HepG2 (cell line): ENCODE data around the gene ERBB4. TPM values are rescaled to one million over a fixed set of nuclear protein-coding genes. Genes with fewer than 3 reads are reported as not detected.

Source experiments
- ATAC-seq: fragments of 200-7000 bp; cut with Tn5 transposase; 3 replicates; pipeline ENCODE4 v1.9.1; 2020; ENCODE audit warnings: mild to moderate bottlenecking, moderate library complexity
- BruUV-seq: library from RNA; stranded (reverse); fragments of 400-500 nt; replicated peaks from 2 replicates; lab custom pipeline; 2021; lab: Mats Ljungman, UMichigan
- CTCF ChIA-PET: fragments of 300-600 bp; formaldehyde crosslinking; extraction: SDS; loops from one replicate; lab custom pipeline; 2021; ENCODE audit warnings: low total read pairs, inconsistent platforms, low intra/inter-chr PET ratio; lab: Yijun Ruan, JAX
- POLR2A ChIA-PET: fragments of 350-600 bp; sonication (Branson Sonifier 250); formaldehyde crosslinking; loops from one replicate; lab custom pipeline; 2020; ENCODE audit warnings: antibody characterized with exemption, inconsistent platforms; lab: Yijun Ruan, JAX
- DNase-seq: peaks from one replicate; pipeline ENCODE4 v3.0.0-alpha.2; 2015; ENCODE audit warnings: low spot score
- FAIRE-seq: peaks from 3 replicates; lab custom pipeline; 2011; peaks lifted over from hg19 to GRCh38; lab: Jason Lieb, UNC
- H2AFZ ChIP-seq: one replicate; pipeline ENCODE4 v1.6.1; 2011; ENCODE audit warnings: low read length, inconsistent platforms
- H3K27ac ChIP-seq: fragments of 300-600 bp; 3 replicates; pipeline ENCODE4 v1.8.0; 2011; ENCODE audit warnings: mixed run types, mild to moderate bottlenecking, mixed read lengths, low read length, inconsistent platforms; ENCODE audit not compliant: insufficient read depth; ENCODE audit errors: extremely low read length
- H3K27me3 ChIP-seq, 2 experiments: fragments of 200-600 bp in 1 of 2; 2 replicates in 1 of 2; 3 replicates in 1 of 2; pipeline versions ENCODE4 v1.6.0 to v1.8.0; 2011; ENCODE audit warnings: low read length in 2 of 2, mild to moderate bottlenecking in 2 of 2, moderate library complexity in 2 of 2, inconsistent platforms in 1 of 2; ENCODE audit not compliant: insufficient read depth in 2 of 2, control insufficient read depth in 1 of 2
- H3K36me3 ChIP-seq, 2 experiments: fragments of 200-600 bp in 1 of 2; replicated peaks in 1 of 2; 2 replicates in 1 of 2; 3 replicates in 1 of 2; pipeline versions ENCODE4 v1.5.1 to v1.8.0; 2011; ENCODE audit warnings: low read length in 2 of 2, inconsistent platforms in 1 of 2; ENCODE audit not compliant: insufficient read depth in 2 of 2, control insufficient read depth in 1 of 2
- H3K4me1 ChIP-seq: 2 replicates; pipeline ENCODE4 v1.5.1; 2012; ENCODE audit warnings: low read length, inconsistent platforms; ENCODE audit not compliant: insufficient read depth
- H3K4me2 ChIP-seq: 2 replicates; pipeline ENCODE4 v1.6.0; 2011; ENCODE audit warnings: low read depth, low read length, inconsistent platforms
- H3K4me3 ChIP-seq, 3 experiments: fragments of 200-600 bp in 1 of 3; sonication (generic), shearing (Covaris generic) in 1 of 3; replicated peaks in 1 of 3; 2 replicates each; pipeline ENCODE4 v1.5.1; 2011 to 2016; ENCODE audit warnings: low read length in 3 of 3, inconsistent platforms in 2 of 3, low read depth in 2 of 3, mild to moderate bottlenecking in 2 of 3, control low read depth in 1 of 3, mixed read lengths in 1 of 3; ENCODE audit not compliant: insufficient read depth in 1 of 3
- H3K79me2 ChIP-seq: one replicate; pipeline ENCODE4 v1.6.1; 2011; ENCODE audit warnings: low read length, inconsistent platforms; ENCODE audit not compliant: insufficient read depth
- H3K9ac ChIP-seq: 2 replicates; pipeline ENCODE4 v1.6.0; 2011; ENCODE audit warnings: mild to moderate bottlenecking, low read depth, low read length, inconsistent platforms; ENCODE audit not compliant: insufficient read depth
- H3K9me3 ChIP-seq: 2 replicates; pipeline ENCODE4 v1.5.1; 2012; ENCODE audit warnings: mild to moderate bottlenecking, low read length
- H4K20me1 ChIP-seq: 2 replicates; pipeline ENCODE4 v1.6.0; 2011; ENCODE audit warnings: inconsistent platforms, mild to moderate bottlenecking, low read length, moderate library complexity; ENCODE audit not compliant: insufficient read depth
- AKAP8 ChIP-seq: sonication (generic); formaldehyde crosslinking; IDR thresholded peaks from 2 replicates; pipeline ENCODE4 v1.5.1; 2020; ENCODE audit warnings: mild to moderate bottlenecking, missing genetic modification reagents
- BCLAF1 ChIP-seq: fragments of 450-650 bp; IDR thresholded peaks from 2 replicates; pipeline ENCODE4 v1.6.1; 2017; ENCODE audit warnings: mild to moderate bottlenecking
- GABPA ChIP-seq, 2 experiments: IDR thresholded peaks; 2 replicates each; pipeline ENCODE4 v1.6.1; 2011 to 2016; ENCODE audit warnings: low read depth in 2 of 2, low read length in 1 of 2, missing biosample characterization in 1 of 2, missing genetic modification characterization in 1 of 2
- NFIB ChIP-seq: sonication (generic); formaldehyde crosslinking; IDR thresholded peaks from 2 replicates; pipeline ENCODE4 v1.9.0; 2021; ENCODE audit warnings: missing genetic modification reagents, mild to moderate bottlenecking, borderline replicate concordance
- SAP130 ChIP-seq: IDR thresholded peaks from 2 replicates; pipeline ENCODE4 v1.6.1; 2016; ENCODE audit warnings: low read depth
- ZNF10 ChIP-seq: sonication (generic); formaldehyde crosslinking; IDR thresholded peaks from 2 replicates; pipeline ENCODE4 v1.4.0; 2020; ENCODE audit warnings: mild to moderate bottlenecking, low read depth, missing genetic modification reagents, borderline replicate concordance
- ZNF124 ChIP-seq: sonication (generic); formaldehyde crosslinking; IDR thresholded peaks from 2 replicates; pipeline ENCODE4 v1.4.0; 2020; ENCODE audit warnings: missing genetic modification reagents
- ZNF451 ChIP-seq: sonication (generic); formaldehyde crosslinking; IDR thresholded peaks from 2 replicates; pipeline ENCODE4 v1.5.0; 2020; ENCODE audit warnings: mild to moderate bottlenecking, missing genetic modification reagents
- ZNF776 ChIP-seq: sonication (generic); formaldehyde crosslinking; IDR thresholded peaks from 2 replicates; pipeline ENCODE4 v1.4.0; 2020; ENCODE audit warnings: mild to moderate bottlenecking, missing genetic modification reagents
- WGBS: methylation state at CpG from one replicate; pipeline ENCODE4 v1.1.6; 2017; ENCODE audit warnings: low lambda C conversion rate; 5-methylcytosine and 5-hydroxymethylcytosine counted together
- in situ Hi-C: cut with HindIII; loops from 2 replicates; pipeline ENCODE4 v1.10.0; 2017; ENCODE audit warnings: low pct_unique_long_range_greater_than_20kb; ENCODE audit not compliant: extremely low pct_ligation_motif_present
- intact Hi-C: fragments of 100-400 bp; cut with micrococcal nuclease; formaldehyde crosslinking; loops from one replicate; pipeline ENCODE4 v1.10.0; 2022; ENCODE audit not compliant: unreplicated experiment
- polyA plus RNA-seq, 8 experiments: library from polyadenylated mRNA; depleted of rRNA in 3 of 8; stranded (reverse) in 7 of 8; unstranded in 1 of 8; fragments of >200 nt; fragmentation: Illumina TruSeq in 4 of 8; extraction: Trizol in 4 of 8; gene quantifications; 2 replicates each; pipeline versions ENCODE4 v1.2.1 to v1.2.3, GENCODE V29; 2011 to 2016; ENCODE audit warnings: low read depth in 4 of 8, missing spikeins in 1 of 8, mixed read lengths in 1 of 8; ENCODE audit not compliant: insufficient read depth in 1 of 8
- total RNA-seq, 5 experiments: library from RNA; depleted of rRNA; stranded (reverse); fragments of >200 nt; fragmentation: Illumina TruSeq; extraction: Trizol; gene quantifications; 2 replicates each; pipeline ENCODE4 v1.2.3, GENCODE V29; 2016; ENCODE audit warnings: low read depth in 1 of 5
- TF ChIP-seq, protein P1 (sequence below): sonication (generic); formaldehyde crosslinking; IDR thresholded peaks from 2 replicates; pipeline ENCODE4 v1.9.0; 2021; ENCODE audit warnings: missing genetic modification reagents, borderline replicate concordance
- TF ChIP-seq, protein P2 (sequence below), 2 experiments: sonication (generic) in 1 of 2; formaldehyde crosslinking in 1 of 2; IDR thresholded peaks; 2 replicates each; pipeline versions ENCODE4 v1.4.0 to v1.6.1; 2018 to 2020; ENCODE audit warnings: missing genetic modification reagents in 2 of 2, borderline replicate concordance in 1 of 2, low read depth in 1 of 2, mild to moderate bottlenecking in 1 of 2, missing biosample characterization in 1 of 2

Gene ERBB4
- total and polyA plus RNA-seq, 2 of the 13 experiments (the other 11 are each of a cell fraction or from before 2014, with no cell fraction given): not detected

- H3K9ac ChIP-seq: no peak overlapping the region
- no peaks in the 10 kb centered on the region for H3K27me3 ChIP-seq
- H2AFZ ChIP-seq: no peak overlapping the region
- no peaks in the 10 kb centered on the region for H3K4me1 ChIP-seq
- no peaks in the 10 kb centered on the region for H3K79me2 ChIP-seq
- H3K4me3 ChIP-seq: no peak overlapping the region
- no peak overlapping the region for H3K27ac ChIP-seq
- ATAC-seq (no peak), DNase-seq (no peak), FAIRE-seq (no peak)
- 23% methylated on average over 2 of the region's 2 CpGs for WGBS
- intact Hi-C loops: no loop called here
- no peak overlapping the region for H3K4me2 ChIP-seq
- POLR2A ChIA-PET: no interaction called here
- no peaks in the 10 kb centered on the region for H4K20me1 ChIP-seq
- TF ChIP-seq NFIB (CRISPR knock-in tag) (no peak), BCLAF1 (no peak), AKAP8 (CRISPR knock-in tag) (no peak), ZNF124 (no peak), ZNF451 (no peak), GABPA (IDR thresholded peaks at IDR 0.05; ENCODE audit: low read depth, low read length) (no peak), GABPA (CRISPR knock-in tag; IDR thresholded peaks at IDR 0.05; ENCODE audit: low read depth) (no peak), ZNF10 (CRISPR knock-in tag) (no peak), SAP130 (no peak), ZNF776 (CRISPR knock-in tag) (no peak)
- TF ChIP-seq, protein P1, sequence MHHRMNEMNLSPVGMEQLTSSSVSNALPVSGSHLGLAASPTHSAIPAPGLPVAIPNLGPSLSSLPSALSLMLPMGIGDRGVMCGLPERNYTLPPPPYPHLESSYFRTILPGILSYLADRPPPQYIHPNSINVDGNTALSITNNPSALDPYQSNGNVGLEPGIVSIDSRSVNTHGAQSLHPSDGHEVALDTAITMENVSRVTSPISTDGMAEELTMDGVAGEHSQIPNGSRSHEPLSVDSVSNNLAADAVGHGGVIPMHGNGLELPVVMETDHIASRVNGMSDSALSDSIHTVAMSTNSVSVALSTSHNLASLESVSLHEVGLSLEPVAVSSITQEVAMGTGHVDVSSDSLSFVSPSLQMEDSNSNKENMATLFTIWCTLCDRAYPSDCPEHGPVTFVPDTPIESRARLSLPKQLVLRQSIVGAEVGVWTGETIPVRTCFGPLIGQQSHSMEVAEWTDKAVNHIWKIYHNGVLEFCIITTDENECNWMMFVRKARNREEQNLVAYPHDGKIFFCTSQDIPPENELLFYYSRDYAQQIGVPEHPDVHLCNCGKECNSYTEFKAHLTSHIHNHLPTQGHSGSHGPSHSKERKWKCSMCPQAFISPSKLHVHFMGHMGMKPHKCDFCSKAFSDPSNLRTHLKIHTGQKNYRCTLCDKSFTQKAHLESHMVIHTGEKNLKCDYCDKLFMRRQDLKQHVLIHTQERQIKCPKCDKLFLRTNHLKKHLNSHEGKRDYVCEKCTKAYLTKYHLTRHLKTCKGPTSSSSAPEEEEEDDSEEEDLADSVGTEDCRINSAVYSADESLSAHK (CRISPR knock-in tag): no peak
- TF ChIP-seq, protein P2, sequence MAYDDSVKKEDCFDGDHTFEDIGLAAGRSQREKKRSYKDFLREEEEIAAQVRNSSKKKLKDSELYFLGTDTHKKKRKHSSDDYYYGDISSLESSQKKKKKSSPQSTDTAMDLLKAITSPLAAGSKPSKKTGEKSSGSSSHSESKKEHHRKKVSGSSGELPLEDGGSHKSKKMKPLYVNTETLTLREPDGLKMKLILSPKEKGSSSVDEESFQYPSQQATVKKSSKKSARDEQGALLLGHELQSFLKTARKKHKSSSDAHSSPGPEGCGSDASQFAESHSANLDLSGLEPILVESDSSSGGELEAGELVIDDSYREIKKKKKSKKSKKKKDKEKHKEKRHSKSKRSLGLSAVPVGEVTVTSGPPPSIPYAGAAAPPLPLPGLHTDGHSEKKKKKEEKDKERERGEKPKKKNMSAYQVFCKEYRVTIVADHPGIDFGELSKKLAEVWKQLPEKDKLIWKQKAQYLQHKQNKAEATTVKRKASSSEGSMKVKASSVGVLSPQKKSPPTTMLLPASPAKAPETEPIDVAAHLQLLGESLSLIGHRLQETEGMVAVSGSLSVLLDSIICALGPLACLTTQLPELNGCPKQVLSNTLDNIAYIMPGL (CRISPR knock-in tag; IDR thresholded peaks at IDR 0.05; ENCODE audit: borderline replicate concordance in 1 of 2, low read depth in 1 of 2): no peak
- in situ Hi-C loops: no loop called here
- no peaks in the 10 kb centered on the region for H3K9me3 ChIP-seq
- no TSS peak for BruUV-seq
- CTCF ChIA-PET: no interaction called here
- no peaks in the 10 kb centered on the region for H3K36me3 ChIP-seq
Measured at GRCh38 chr2:211664321-211664720, 874.3 kb downstream of the ERBB4 start.
